Eye (tissue), 1 donor: ENCODE data around the gene PARD3.
A peak's percentile ranks its signal among the peaks of the same experiment; 100 is the strongest.

Experiments used
- DNase-seq: peaks from one replicate; pipeline ENCODE4 v3.0.0-alpha.2; 2015

The PARD3 gene

DNA sequence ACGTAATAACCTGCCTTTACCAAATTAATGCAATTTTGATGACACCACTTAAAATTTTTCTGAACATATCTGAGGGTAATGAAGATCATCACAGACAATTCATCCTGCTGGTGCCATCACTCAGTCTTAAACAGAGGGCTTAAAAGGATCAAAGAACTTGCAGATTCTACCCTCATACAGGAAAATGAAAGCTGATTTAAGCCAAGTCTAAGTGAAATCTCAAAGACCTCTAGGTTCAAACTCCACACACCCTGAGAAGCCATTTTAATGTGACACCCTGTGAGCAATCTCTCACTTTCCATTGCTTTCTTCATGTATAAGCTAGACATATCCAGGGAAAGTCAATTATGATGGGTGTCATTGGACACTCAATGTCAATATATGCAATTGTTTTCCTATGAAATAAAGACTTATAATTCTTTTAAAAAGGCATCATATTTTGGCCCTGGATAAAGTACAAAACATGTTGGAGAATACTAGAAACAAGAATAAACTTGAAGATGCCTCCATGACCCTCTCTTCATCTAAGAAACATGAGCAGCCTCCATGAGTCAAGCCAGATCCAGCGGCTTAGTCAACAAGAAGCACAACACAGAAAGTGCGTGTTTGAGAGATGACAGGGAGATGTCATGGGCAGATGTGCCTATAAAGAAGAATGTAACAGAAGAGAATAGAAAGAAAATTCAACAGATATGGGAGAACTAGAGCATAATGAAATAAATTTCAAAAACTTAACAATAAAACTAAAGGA lies 291.9 kb downstream of the PARD3 start:
- DNase-seq, result no peak

DNA sequence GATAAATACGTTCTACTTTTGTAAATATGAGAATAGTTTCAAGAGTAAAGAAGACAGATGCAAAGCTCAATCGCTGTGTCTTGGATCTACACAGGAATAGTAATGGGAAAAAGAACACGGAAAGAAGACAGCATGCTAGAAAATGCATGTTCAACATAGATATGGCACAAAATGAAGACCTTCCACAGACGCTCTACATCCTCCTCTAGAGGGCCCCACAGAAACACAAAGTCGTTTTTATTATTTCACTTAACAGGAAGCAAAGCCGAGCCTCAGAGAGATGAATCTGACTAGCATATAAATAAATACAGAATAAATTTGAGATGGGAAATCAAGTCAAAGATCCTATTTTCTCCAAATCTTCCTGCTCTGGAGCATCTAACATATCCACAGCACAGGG lies 292.6 kb downstream of the PARD3 start:
- DNase-seq, result no peak

DNA sequence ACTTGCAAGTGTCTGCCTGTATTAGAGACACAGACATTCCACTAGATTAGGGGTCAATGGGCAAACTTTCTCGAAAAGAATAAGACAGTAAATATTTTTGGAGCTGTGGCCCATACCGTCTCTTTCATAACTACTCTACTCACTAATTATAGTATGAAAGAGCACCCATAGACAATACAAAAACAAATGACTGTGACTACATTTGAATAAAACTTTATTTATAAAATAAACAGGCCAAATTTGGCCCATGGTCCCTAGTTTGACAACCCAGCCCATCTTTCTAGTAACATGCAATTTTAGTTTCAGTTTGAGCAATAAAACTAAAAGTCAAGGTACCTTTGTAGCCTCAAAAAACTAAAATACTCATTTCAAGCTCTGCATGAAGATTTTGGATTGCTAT lies 294.6 kb downstream of the PARD3 start:
- no peak for DNase-seq

DNA sequence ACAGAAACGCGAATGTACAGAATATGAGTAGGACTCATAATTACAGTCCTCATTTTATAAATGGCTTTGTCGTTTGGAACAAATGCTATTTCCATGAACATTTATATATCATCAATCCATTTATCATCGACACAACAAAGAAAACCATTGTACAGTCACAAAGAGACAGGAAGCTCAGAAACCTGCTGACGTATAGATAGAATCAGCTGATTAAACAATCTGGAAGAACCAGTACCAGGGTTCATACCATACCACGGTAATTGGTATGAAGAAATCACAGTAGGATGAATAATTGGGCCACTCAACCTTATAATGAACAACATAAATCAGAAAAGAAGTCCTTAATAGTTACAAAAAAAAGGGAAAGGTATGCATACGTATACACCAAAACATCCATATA lies 295.0 kb downstream of the PARD3 start:
- DNase-seq, result no peak

DNA sequence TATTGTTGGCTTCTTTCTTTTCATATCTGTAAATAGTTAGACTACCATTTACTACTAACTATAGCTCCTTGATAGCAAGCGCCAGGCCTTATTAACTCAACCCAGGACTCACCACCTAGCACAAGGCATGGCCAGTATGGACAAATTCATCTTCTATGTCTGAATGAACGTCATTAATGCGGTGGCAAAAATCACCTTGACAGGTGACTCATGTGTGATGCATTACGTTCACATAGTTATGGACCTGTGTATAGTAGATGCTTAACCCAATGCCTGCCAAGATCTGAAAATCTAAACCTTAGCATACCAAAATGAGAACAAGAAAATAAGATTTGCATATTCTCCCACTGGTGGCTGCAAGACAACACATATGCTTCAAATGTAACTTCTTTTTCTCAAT lies 300.8 kb downstream of the PARD3 start:
- DNase-seq, result no peak

DNA sequence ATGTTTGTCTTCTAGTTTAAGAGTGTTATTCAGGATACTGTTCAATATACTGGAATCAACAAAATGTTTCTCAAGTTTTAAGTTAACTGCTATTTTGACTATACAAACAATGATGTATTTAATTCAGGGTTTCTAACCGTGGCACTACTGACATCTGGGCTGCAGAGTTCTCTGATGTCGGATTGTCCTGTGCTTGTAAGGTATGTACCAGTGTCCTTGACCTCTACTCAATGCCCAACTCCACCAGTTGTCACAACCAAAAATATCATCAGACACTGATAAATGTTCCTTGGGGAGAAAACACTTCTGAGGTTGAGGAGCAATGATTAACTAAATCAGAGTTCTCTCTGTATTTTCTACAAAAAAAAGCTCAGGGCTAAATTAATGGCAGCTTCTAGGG lies 301.5 kb downstream of the PARD3 start:
- DNase-seq, result no peak

DNA sequence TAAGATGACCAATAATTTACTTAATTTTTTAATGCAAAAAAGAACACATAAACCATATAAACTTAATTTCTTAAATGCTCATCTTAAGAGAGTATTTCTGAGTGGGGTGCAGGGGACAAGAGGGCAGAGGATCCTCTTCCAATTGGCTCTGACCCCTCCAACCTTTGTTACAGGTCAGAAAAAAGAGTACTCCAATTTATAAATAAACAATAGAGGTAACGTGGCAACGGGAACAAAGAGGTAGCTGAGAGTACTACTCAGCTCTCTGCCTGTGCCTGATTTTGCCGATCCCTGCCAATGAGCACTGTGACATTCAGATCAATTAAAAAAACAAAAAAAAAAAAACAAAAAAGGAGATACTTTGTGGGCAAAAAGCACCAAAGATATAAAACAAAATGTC lies 307.9 kb downstream of the PARD3 start:
- peak; percentile 61 for DNase-seq

DNA sequence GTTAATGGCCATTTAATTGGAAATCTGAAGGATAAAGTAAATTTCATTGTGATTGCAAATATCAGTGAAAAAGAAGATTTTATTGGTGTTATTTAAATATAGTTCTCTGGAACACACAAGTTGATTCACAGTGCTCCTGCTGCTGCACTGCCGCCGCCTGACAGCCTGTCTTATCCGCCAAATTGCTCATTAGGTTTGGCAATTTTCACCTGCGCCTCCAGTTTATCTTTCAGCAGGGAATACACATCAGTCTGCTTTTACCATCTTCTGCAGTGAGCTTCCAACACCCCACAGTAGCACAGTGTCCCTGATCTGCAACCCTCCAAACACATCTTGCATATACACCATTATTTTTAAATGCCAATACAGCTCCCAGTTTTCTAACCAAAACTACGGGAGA lies 308.3 kb downstream of the PARD3 start:
- DNase-seq, result peak; percentile 35

DNA sequence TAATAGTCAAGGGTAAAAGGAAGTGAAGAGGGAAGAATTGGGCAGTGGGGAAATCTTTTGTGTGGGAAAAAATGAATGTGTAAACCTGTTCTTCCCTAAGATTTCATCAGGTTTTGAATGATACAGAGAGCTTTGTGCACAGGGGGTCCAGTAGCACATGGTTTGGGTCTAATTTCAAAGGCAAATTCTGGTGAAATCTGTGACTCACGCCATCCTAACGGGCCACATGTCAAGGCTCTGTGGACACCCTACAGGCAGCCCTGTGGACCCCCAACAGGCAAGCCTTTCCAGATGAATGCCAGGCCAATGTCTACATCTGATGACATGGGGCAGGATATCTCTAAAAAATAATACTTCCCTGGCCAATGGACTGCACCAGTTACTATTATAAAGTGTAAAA lies 309.8 kb downstream of the PARD3 start:
- no peak for DNase-seq

DNA sequence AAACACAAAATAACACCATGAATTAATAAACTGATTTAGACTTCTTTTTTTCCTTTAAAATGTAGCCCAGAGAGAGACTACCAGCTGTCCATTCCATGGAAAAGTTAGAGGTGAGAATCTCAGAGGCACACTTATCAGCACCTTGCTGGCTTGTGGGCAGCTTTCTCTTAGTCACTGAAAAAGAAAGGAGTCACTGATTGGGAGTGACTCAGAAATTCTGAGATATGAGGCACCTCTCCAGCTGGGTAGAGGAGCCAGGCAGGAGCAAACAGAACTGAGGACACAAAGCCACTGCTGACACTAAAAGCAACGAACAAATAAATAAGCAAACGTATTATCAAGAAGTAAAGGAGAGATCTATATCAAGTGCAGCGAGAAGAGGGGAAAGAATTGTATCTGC lies 310.6 kb downstream of the PARD3 start:
- DNase-seq, result no peak

DNA sequence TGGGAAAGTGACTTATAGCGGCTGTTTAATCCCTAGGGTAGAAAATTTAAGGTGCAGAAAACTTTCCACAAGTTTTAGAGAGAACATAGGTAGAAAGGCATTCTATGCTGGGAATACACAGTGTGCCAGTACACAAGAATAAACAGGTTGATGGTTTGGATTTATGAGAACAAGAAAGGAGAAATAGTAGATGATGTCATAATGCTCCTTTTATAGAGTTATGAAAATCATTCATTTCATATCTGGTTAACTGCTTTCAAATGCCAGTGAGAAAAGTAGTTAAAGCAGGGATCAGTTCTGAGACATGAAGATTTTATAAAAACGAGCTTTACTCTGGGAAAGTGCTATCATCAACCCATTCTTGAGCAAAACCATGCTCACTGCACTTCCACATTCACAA lies 311.4 kb downstream of the PARD3 start:
- no peak for DNase-seq

DNA sequence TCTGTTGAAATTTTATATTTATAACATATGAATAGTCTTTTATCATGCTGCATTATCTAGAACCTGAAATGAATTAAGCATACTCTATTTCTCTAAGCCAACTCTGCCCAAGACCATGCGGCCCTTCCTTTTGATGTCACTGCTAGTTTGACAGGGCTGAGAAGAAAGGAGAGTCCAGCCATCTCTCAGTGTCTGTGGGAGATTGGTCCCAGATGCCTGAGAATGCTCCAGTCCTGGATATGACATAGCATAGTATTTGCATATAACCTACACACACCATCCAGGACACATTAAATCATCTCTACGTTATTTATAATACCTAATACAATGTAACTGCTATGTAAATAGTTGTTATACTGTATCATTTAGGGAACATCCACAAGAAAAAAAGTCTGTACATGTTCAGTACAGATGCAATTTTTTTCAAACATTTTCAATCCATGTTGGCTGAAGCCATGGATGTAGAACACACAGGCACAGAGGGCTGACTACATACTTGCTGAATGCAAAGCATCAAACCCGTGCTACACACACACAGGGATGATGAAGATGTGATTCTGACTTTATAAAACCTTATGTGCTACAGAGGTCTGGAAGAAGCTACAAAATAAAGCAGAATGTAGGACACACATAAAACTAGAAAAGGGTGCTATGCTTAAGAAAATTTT lies 315.4 kb downstream of the PARD3 start:
- no peak for DNase-seq

DNA sequence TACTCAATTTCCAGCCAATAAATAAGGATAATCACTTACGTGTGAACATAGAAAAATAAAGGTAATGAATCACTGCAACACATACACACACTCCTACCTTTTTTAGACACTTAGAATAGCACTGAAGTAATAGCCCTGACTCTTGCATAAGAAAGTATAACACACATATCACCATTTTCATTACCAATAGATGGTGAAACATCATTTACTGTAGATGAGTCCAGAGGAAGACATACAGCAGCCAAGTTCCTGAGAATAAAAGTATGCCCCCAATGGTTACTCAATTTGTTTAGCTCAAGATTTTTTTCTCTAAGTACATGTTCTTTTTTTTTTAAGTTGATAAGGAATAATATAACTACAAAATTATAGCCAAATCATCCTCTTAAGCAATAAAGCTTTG lies 316.3 kb downstream of the PARD3 start:
- no peak for DNase-seq

DNA sequence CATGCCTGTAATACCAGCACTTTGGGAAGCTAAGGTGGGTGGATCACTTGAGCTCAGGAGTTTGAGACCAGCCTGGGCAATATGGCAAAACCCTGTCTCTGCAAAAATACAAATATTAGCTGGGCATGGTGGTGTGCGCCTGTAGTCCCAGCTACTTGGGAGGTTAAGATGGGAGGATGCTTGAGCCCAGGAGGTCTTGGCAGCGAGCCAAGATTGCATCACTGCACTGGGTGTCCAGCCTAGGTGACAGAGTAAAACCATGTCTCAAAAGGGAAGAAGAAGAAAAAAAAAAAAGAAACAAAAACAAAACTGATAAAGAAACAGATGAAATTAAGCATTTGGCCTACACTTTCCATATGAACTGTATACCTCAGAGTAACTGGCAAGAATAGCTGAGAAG lies 319.2 kb downstream of the PARD3 start:
- no peak for DNase-seq

DNA sequence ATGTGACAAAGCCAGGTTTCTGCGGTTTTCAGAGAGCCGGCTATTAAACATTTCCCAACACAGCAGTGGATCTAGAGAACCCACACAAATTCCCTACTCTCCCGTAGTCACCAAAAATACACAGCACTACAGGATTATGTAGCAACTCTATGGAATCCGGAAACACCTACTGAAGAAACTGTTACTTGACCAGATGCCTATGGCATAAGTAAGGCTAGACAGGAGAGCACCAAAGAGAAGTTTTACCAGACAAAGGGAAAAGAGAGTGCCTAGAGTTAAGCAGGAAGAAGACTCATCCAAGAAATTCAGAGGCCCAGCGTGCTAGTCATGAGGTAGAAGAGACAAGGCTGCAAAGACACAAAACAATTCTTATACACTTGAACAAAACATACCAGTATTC lies 321.1 kb downstream of the PARD3 start:
- no peak for DNase-seq

DNA sequence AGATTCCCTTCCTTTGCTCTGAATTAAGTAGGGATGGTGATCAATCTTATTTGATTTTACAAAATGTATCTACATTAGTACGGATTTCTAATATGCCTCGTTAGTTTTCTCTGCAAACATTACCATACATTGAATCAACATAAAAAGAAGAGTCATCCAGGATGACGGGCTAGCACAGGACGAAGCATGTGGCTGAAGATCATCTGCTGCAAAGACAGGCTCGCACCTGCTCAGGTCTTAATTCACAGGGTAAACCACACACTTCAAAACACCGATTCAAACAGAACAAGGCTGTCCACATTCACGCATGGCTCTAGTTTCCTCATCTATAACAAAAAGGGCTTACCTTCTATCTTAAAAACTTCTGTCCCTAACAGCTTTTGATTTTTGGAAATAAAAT lies 323.0 kb downstream of the PARD3 start:
- DNase-seq, result no peak

DNA sequence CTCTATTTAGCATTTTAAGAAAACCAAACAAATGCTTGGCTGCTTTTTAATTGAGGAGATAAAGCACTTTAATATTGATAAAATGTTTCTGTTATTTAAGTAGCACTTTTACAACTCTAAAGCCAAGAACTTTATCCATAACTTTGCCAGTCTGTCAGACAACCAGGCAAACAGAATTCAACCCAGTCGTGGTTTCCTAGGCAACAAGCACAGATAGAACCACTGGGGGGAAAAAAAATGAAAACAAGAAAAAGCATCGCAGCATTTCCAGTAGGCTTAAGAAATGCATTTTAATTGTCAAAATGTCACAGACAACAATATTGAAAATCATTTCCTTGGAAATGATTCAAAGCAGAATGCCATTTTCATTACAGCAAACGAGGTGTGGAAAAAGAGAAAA lies 323.4 kb downstream of the PARD3 start:
- peak; percentile 57 for DNase-seq

DNA sequence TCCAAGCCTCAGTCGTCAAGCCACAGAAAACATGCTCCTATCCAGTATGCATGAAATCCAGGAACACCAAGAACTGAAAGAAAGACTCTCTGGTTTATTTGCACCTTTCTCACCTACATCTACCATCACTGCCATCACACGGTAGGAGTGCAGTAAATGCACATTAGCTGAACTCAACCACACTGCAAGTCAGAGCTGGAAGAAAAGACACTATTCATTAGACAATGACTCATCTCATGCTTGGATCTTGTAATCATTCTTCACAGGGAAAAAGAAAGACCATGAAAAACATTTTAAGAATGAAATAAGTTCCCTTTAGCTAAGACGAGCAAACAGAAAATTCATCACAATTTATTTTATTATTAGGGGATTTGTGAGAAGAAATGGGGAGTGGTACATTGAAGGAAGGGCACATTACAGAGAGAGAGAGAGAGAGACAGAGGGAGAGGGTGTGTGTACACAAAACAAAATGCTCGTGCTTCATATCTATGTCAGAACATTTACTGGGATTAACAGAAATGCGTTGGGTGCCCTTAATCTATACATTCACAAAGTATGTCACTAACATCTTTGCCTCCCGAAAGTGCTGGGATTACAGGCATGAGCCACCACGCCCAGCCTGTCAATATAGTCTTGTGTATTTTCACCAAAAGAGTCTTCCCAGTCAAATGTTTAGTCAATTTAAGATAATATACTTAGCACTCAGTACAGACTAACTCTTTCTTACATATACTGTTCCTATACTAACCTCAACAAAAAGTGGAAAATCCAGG lies 324.9 kb downstream of the PARD3 start:
- DNase-seq, result no peak

DNA sequence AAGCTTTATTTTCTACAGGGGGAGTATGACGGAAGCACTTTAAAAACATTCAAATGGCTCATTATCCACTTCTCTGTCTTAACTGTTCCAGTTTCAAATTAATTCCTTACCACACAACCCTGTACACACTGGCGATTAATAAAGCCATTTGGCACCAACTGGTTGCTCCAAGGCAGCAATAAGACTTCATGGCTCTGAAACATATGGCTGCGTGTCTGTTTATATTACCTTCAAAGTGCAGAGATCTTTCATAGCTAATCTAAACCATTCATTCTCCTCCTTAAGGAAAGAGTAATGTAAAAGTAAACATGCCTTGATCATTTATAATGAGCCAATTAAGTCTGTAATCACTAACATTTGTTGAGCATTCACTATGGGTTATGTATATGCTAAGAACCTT lies 325.7 kb downstream of the PARD3 start:
- DNase-seq, result peak; percentile 28

DNA sequence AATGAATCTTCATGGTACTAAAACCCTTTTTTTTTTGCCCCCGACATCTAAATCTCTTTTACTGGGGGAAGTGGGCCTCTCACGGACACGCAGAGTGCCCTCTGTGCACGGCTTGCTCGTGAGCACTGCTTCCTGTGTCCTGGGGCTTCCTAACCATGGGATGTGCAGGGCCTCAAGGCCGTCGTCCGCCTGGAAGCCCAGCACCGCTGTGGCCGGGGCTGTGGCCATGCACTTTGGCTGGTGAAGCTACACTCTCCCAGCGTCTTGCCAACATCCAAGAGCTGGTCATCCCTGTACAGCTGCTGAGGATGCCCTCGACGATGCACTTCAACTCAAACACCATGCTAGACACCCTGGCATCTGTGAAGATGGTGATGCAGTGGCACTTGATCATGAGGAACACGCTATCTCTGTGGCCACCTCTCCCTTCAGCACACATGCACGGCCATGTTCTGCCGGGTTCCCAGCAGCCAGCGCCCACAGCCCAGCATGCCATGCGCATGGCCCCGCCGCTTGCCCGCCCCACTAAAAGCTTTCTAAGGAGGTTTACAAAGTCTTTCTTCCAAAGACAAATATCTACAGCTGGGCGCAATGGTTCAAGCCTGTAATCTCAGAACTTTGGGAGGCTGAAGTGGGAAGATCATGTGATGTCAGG lies 326.5 kb downstream of the PARD3 start:
- no peak for DNase-seq

DNA sequence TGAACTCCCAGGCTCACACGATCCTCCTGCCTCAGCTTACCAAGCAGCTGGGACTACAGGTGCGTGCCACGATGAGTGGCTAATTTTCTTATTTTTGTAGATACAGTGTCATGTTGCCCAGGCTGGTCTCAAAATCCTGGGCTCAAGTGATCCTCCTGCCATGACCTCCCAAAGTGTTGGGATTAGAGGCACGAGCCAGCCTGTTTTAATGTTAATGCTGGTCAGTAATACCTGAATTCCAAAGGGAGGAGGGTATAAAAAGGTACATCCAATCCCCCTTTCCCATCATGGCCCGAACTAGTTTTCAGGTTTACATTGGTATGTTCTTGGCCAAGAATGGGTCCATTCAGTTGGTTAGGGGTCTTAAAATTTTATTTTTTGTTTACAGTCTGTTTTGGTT lies 329.1 kb downstream of the PARD3 start:
- no peak for DNase-seq

DNA sequence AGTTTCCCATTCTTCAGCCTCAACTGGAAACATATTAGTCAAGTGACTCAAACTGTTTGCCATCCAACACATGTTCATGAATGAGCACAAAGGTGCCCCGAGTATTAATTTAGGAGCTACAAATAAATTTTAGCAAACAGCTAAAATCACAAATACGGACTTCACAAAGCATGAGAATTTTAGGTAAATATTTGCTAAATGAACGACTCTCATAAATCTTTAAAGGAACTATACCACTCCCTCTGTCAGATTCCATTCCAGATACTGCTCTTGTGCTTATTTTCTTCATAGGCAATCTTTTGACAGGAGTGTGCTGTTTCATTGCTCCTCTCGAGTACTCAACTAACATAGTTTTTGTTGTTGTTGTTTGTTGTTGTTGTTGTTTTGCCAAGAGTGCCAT lies 330.9 kb downstream of the PARD3 start:
- DNase-seq, result no peak

DNA sequence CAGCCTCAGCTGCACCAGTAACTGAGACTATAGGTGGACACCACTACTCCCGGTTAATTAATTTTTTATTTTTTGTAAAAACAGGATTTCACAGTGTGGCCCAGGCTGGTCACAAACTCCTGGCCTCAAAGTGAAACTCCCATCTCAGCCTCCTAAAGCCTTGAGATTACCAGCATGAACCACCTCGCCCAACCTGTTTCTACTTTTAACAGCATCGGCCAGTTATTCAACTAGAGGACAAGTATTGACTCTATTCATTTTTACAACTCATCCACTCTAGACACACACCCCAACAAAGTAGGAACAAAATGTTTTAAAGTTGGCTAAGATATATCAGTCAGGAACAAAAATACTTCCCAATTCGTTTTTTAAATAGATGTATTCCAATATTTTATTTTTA lies 334.8 kb downstream of the PARD3 start:
- no peak for DNase-seq
